Measurements from ENCODE around the gene BRD9. TPM values are rescaled to one million over a fixed set of nuclear protein-coding genes. Genes with fewer than 3 reads are reported as not detected.

Gene BRD9
- total RNA-seq, 1 donor from 2014 or later: 104 TPM

DNA sequence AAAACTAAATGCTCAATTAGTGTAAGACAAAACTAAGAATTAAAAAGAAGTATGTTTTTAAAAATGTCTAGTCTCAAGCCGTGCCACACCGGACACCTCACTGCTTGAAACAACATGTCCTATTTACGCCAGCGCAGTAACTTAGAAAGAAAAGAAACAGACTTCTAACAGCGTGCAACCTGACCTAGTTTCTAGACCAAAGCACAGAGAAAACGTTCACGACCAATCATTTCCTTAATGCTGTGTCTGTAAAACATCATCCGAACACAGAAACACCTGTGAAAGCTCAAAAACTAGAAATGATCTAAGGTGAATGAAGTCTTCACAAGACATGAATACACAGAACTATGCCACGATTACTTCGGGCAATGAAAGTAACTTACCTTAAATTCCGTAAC is 4.0 kb downstream of the BRD9 start:
- H3K27ac Mint-ChIP-seq (ENCODE audit: unreplicated experiment): no peak overlapping the region
- H3K9me3 Mint-ChIP-seq (ENCODE audit: unreplicated experiment): peaks cover 5% of the 10 kb centered on the region
- peaks cover 2% of the 10 kb centered on the region for H3K27me3 Mint-ChIP-seq (ENCODE audit: unreplicated experiment)
- TF ChIP-seq, protein P1, sequence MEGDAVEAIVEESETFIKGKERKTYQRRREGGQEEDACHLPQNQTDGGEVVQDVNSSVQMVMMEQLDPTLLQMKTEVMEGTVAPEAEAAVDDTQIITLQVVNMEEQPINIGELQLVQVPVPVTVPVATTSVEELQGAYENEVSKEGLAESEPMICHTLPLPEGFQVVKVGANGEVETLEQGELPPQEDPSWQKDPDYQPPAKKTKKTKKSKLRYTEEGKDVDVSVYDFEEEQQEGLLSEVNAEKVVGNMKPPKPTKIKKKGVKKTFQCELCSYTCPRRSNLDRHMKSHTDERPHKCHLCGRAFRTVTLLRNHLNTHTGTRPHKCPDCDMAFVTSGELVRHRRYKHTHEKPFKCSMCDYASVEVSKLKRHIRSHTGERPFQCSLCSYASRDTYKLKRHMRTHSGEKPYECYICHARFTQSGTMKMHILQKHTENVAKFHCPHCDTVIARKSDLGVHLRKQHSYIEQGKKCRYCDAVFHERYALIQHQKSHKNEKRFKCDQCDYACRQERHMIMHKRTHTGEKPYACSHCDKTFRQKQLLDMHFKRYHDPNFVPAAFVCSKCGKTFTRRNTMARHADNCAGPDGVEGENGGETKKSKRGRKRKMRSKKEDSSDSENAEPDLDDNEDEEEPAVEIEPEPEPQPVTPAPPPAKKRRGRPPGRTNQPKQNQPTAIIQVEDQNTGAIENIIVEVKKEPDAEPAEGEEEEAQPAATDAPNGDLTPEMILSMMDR (IDR thresholded peaks at IDR 0.05; ENCODE audit: partially characterized antibody, unreplicated experiment): no peak
- H3K4me1 Mint-ChIP-seq (ENCODE audit: low read depth, unreplicated experiment): peaks cover 5% of the 10 kb centered on the region
- H3K4me3 Mint-ChIP-seq (ENCODE audit: unreplicated experiment): no peak overlapping the region
- H3K36me3 Mint-ChIP-seq (ENCODE audit: unreplicated experiment): peaks cover 10% of the 10 kb centered on the region
- no peak for DNase-seq

DNA sequence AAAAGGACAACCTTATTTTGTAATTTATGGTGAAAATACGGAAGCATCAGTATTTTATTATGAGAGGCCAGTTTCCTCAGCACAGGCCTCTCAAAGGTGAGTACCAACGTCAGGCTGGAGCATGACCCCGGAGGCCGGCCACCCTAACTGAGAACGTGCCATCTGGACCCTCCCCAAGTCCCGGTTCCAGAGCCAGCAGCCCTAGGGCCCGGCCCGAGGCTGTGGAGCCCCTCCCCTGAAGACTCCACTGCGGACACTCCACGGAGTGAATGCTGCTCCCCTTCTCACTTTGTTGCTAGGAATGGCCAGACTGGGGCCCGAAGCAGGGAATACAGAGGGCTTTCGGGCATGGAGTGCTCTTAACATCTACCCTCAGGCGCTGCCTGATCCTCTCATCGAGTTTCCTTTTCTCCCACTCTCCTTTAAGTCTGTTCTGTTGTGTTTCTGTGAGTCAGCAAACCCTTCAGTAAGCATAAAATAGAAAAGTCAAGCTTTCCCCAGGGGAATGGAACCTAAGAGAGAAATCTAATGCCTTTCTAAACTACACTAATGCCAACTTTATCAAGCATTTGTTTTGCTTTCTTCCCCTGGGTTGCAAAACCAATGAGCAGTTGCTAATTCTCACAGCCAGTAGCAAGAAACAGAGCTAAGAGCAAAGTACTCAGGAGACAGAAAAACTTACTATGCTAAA is 4.5 kb downstream of the BRD9 start:
- TF ChIP-seq, protein P1 (IDR thresholded peaks at IDR 0.05; ENCODE audit: partially characterized antibody, unreplicated experiment): no peak
- no peak overlapping the region for H3K4me3 Mint-ChIP-seq (ENCODE audit: unreplicated experiment)
- peaks cover 13% of the 10 kb centered on the region for H3K36me3 Mint-ChIP-seq (ENCODE audit: unreplicated experiment)
- peaks cover 5% of the 10 kb centered on the region for H3K9me3 Mint-ChIP-seq (ENCODE audit: unreplicated experiment)
- no peak for DNase-seq
- no peak overlapping the region for H3K27ac Mint-ChIP-seq (ENCODE audit: unreplicated experiment)
- peaks cover 2% of the 10 kb centered on the region for H3K27me3 Mint-ChIP-seq (ENCODE audit: unreplicated experiment)
- peaks cover 5% of the 10 kb centered on the region for H3K4me1 Mint-ChIP-seq (ENCODE audit: low read depth, unreplicated experiment)

DNA sequence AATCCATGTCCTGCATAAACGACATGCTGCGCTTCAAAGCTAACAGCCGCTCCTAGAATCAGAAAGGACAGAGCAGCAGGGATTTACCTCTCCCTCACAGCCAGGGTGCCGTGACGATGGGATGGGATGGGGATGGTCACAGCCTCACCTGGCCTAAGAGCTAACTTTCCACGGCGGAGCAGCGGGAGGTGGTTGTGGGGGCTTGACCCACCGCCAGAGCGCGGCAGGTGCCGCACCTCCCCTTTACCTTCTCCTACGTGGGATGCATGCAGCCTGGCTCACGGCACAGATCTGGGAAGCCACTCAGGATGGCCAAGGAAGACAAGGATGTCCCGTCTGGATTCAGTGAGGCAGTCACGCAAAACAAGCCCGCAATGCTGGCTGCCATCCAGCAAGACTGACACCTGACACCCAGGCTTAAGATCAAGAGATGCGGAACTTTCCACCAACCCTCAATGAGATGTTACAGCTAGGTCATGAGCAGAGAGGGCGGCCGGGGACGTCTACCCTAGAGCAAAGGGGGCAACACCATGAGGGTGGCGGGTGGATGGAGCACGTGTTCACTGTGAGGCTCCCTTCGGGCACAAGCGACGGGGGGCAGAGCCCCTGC is 5.8 kb downstream of the BRD9 start:
- Mint-ChIP-seq H3K27me3 (ENCODE audit: unreplicated experiment) (peaks cover 2% of the 10 kb centered on the region), H3K4me3 (ENCODE audit: unreplicated experiment) (no peak overlapping the region), H3K4me1 (ENCODE audit: low read depth, unreplicated experiment) (peaks cover 5% of the 10 kb centered on the region), H3K27ac (ENCODE audit: unreplicated experiment) (no peak overlapping the region), H3K9me3 (ENCODE audit: unreplicated experiment) (peaks cover 5% of the 10 kb centered on the region), H3K36me3 (ENCODE audit: unreplicated experiment) (peaks cover 26% of the 10 kb centered on the region)
- TF ChIP-seq, protein P1 (IDR thresholded peaks at IDR 0.05; ENCODE audit: partially characterized antibody, unreplicated experiment): no peak
- no peak for DNase-seq

DNA sequence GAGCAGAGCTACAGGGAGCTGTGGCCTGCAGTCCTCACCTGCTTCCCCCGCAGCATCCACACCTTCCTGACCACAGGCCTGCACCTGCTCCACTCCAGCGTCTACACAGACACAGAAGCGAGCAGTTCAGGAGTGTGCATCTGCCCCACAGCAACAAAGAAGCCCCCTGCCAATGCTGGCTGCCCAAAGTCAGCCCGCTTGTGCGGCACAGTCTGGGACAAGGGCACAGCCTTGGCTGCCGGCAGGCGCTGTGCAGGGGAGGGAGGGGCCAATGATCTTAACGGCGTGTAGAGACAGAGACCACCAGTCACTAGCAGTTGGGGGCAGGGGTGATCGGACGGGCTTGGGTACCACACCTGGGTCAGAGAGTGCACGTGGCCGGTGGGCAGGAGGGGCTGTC is 6.6 kb downstream of the BRD9 start:
- no peak overlapping the region for H3K4me3 Mint-ChIP-seq (ENCODE audit: unreplicated experiment)
- H3K36me3 Mint-ChIP-seq (ENCODE audit: unreplicated experiment): peaks cover 26% of the 10 kb centered on the region
- H3K27me3 Mint-ChIP-seq (ENCODE audit: unreplicated experiment): peaks cover 2% of the 10 kb centered on the region
- no peak overlapping the region for H3K27ac Mint-ChIP-seq (ENCODE audit: unreplicated experiment)
- TF ChIP-seq, protein P1 (IDR thresholded peaks at IDR 0.05; ENCODE audit: partially characterized antibody, unreplicated experiment): no peak
- peaks cover 5% of the 10 kb centered on the region for H3K9me3 Mint-ChIP-seq (ENCODE audit: unreplicated experiment)
- peaks cover under 1% of the 10 kb centered on the region for H3K4me1 Mint-ChIP-seq (ENCODE audit: low read depth, unreplicated experiment)
- DNase-seq: no peak

DNA sequence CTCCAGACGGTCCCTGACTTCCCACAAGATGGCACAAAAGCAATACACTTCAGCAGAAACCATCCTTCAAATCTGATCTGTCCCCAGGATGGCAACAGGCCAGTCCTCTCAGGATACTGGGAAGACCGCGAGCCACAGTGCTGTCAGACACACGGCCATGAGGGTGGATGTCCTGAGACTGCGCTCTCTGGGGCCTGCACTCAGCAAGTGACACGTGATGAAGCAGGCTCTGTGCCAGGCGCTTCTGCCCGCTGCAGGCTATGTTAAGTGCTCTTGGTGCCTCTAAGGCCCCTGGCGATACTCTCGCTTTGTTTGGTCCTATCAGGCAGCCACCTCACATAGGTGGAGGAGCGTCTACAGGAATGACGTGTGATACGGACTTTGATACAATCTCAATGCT is 7.1 kb downstream of the BRD9 start:
- Mint-ChIP-seq H3K27me3 (ENCODE audit: unreplicated experiment) (peaks cover 2% of the 10 kb centered on the region), H3K36me3 (ENCODE audit: unreplicated experiment) (peaks cover 26% of the 10 kb centered on the region), H3K9me3 (ENCODE audit: unreplicated experiment) (peaks cover 3% of the 10 kb centered on the region), H3K4me3 (ENCODE audit: unreplicated experiment) (no peak overlapping the region), H3K4me1 (ENCODE audit: low read depth, unreplicated experiment) (no peaks in the 10 kb centered on the region), H3K27ac (ENCODE audit: unreplicated experiment) (no peak overlapping the region)
- DNase-seq: no peak
- TF ChIP-seq, protein P1 (IDR thresholded peaks at IDR 0.05; ENCODE audit: partially characterized antibody, unreplicated experiment): no peak
